GM12878 (cell line): Measurements from ENCODE around the gene RCC2. TPM values are rescaled to one million over a fixed set of nuclear protein-coding genes. Genes with fewer than 3 reads are reported as not detected.

Source experiments
- ATAC-seq: fragments of 200-7000 bp; cut with Tn5 transposase; 3 replicates; pipeline ENCODE4 v1.9.1; 2020; ENCODE audit warnings: mild to moderate bottlenecking, moderate library complexity
- BruUV-seq: library from RNA; stranded (reverse); fragments of 400-500 nt; replicated peaks from 2 replicates; lab custom pipeline; 2021; lab: Mats Ljungman, UMichigan
- CTCF ChIA-PET: fragments of 300-600 bp; sonication (Branson Sonifier 250); formaldehyde crosslinking; extraction: SDS; loops from one replicate; lab custom pipeline; 2021; ENCODE audit warnings: inconsistent platforms; lab: Yijun Ruan, JAX
- POLR2A ChIA-PET: fragments of 350-600 bp; formaldehyde crosslinking; extraction: SDS; loops from one replicate; lab custom pipeline; 2021; ENCODE audit warnings: inconsistent platforms; lab: Charles Lee
- RAD21 ChIA-PET: fragments of 300-600 bp; sonication (Branson Sonifier 250); formaldehyde crosslinking; loops from one replicate; lab custom pipeline; 2023; ENCODE audit warnings: antibody characterized with exemption; ENCODE audit not compliant: unreplicated experiment; lab: Charles Lee
- SMC1A ChIA-PET: fragments of 300-600 bp; sonication (Branson Sonifier 250); formaldehyde crosslinking; loops from one replicate; lab custom pipeline; 2023; ENCODE audit not compliant: unreplicated experiment, uncharacterized antibody; lab: Charles Lee
- DNase-seq: peaks from one replicate; pipeline ENCODE4 v3.0.0-alpha.2; 2011; ENCODE audit warnings: low read depth, low spot score
- FAIRE-seq: peaks from 3 replicates; lab custom pipeline; 2011; peaks lifted over from hg19 to GRCh38; lab: Jason Lieb, UNC
- H2AFZ ChIP-seq: 2 replicates; pipeline ENCODE4 v1.6.0; 2011; ENCODE audit warnings: low read depth, low read length, control low read depth; ENCODE audit not compliant: control insufficient read depth
- H3K27ac ChIP-seq: 2 replicates; pipeline ENCODE4 v1.5.1; 2011; ENCODE audit warnings: control low read depth; ENCODE audit not compliant: control insufficient read depth, insufficient read depth
- H3K27me3 ChIP-seq, 2 experiments: replicated peaks in 1 of 2; 2 replicates each; pipeline versions ENCODE4 v1.6.0 to v1.6.1; 2011; ENCODE audit warnings: low read length in 1 of 2; ENCODE audit not compliant: control insufficient read depth in 2 of 2, insufficient read depth in 2 of 2
- H3K36me3 ChIP-seq, 2 experiments: 2 replicates each; pipeline ENCODE4 v1.5.1; 2011; ENCODE audit warnings: low read length in 1 of 2; ENCODE audit not compliant: control insufficient read depth in 2 of 2, insufficient read depth in 2 of 2
- H3K4me1 ChIP-seq: 2 replicates; pipeline ENCODE4 v1.6.1; 2011; ENCODE audit warnings: mild to moderate bottlenecking, low read length, moderate library complexity, mixed read lengths; ENCODE audit not compliant: control insufficient read depth, insufficient read depth
- H3K4me2 ChIP-seq: 2 replicates; pipeline ENCODE4 v1.6.0; 2011; ENCODE audit warnings: control low read depth; ENCODE audit not compliant: control insufficient read depth, insufficient read depth
- H3K4me3 ChIP-seq: fragments of 200-600 bp; sonication (generic); 2 replicates; pipeline ENCODE4 v1.5.1; 2016
- H3K79me2 ChIP-seq: 2 replicates; pipeline ENCODE4 v1.6.0; 2011; ENCODE audit warnings: low read length; ENCODE audit not compliant: control insufficient read depth, insufficient read depth
- H3K9ac ChIP-seq: 2 replicates; pipeline ENCODE4 v1.8.0; 2011; ENCODE audit warnings: low read length, control low read depth, mixed read lengths; ENCODE audit not compliant: control insufficient read depth, insufficient read depth
- H3K9me3 ChIP-seq: replicated peaks from 3 replicates; pipeline ENCODE4 v1.5.1; 2011; ENCODE audit warnings: mild to moderate bottlenecking, low read length; ENCODE audit not compliant: control insufficient read depth, insufficient read depth
- H4K20me1 ChIP-seq: 2 replicates; pipeline ENCODE4 v1.6.0; 2011; ENCODE audit not compliant: control insufficient read depth, insufficient read depth
- EP300 ChIP-seq, 2 experiments: fragments of 150-350 bp in 1 of 2; IDR thresholded peaks; 2 replicates each; pipeline ENCODE4 v1.6.1; 2011 to 2012; ENCODE audit warnings: low read depth in 2 of 2, low read length in 2 of 2, borderline replicate concordance in 1 of 2, improper control_type of control experiment in 1 of 2, inconsistent platforms in 1 of 2; ENCODE audit not compliant: control insufficient read depth in 1 of 2
- ESRRA ChIP-seq: IDR thresholded peaks from 2 replicates; pipeline ENCODE4 v1.6.1; 2012; ENCODE audit warnings: mild to moderate bottlenecking, low read length, improper control_type of control experiment
- PBX3 ChIP-seq: IDR thresholded peaks from 2 replicates; pipeline ENCODE4 v1.6.1; 2011; ENCODE audit warnings: mild to moderate bottlenecking, low read depth, low read length, moderate library complexity; ENCODE audit not compliant: insufficient replicate concordance
- SREBF2 ChIP-seq: IDR thresholded peaks from 2 replicates; pipeline ENCODE4 v1.6.1; 2012; ENCODE audit warnings: mild to moderate bottlenecking, low read length
- STAT3 ChIP-seq: IDR thresholded peaks from 2 replicates; pipeline ENCODE4 v1.6.1; 2011; ENCODE audit warnings: low read depth, low read length, improper control_type of control experiment
- ZNF207 ChIP-seq: fragments of 450-650 bp; IDR thresholded peaks from 2 replicates; pipeline ENCODE4 v1.6.1; 2014; ENCODE audit warnings: antibody characterized with exemption, mild to moderate bottlenecking, borderline replicate concordance
- WGBS: methylation state at CpG from one replicate; pipeline ENCODE4 v1.1.6; 2016; ENCODE audit warnings: low lambda C conversion rate; ENCODE audit not compliant: insufficient replicate concordance, insufficient coverage; ENCODE audit errors: missing lambda C conversion rate; 5-methylcytosine and 5-hydroxymethylcytosine counted together
- in situ Hi-C: fragments of 300-500 bp; cut with MboI; formaldehyde crosslinking; loops from 9 replicates; pipeline ENCODE4 v1.14.3; 2018; ENCODE audit warnings: mixed read lengths
- intact Hi-C: fragments of 100-400 bp; cut with micrococcal nuclease; formaldehyde crosslinking; loops from one replicate; pipeline ENCODE4 v1.14.2; 2022; ENCODE audit not compliant: unreplicated experiment
- polyA plus RNA-seq, 11 experiments: library from polyadenylated mRNA; depleted of rRNA in 4 of 11; unstranded in 6 of 11; stranded (reverse) in 5 of 11; fragments of >200 nt; fragmentation: Nextera tagmentation in 4 of 11; fragmentation: Illumina TruSeq in 1 of 11; extraction: Ambion mirVana in 4 of 11; extraction: Trizol in 1 of 11; gene quantifications; 1 replicate in 1 of 11; 2 replicates in 10 of 11; pipeline versions ENCODE4 v1.2.1 to v1.2.3, GENCODE V29; 2011 to 2016; ENCODE audit warnings: inconsistent platforms in 2 of 11, missing spikeins in 2 of 11, low read depth in 1 of 11
- total RNA-seq, 4 experiments: library from RNA; depleted of rRNA in 3 of 4; stranded (reverse); fragments of >200 nt in 3 of 4; fragmentation: Illumina TruSeq in 1 of 4; extraction: Trizol in 1 of 4; gene quantifications; 2 replicates each; pipeline versions ENCODE4 v1.2.1 to v1.2.3, GENCODE V29; 2013 to 2021

The RCC2 gene
- total and polyA plus RNA-seq, 10 of the 15 experiments (the other 5 are each of a cell fraction or from before 2014, with no cell fraction given): 10.7 to 176 (median 85.5) TPM

- TF ChIP-seq PBX3 (no peak), STAT3 (no peak), SREBF2 (no peak)
Observed at GRCh38 chr1:17460219-17460618, 20.7 kb upstream of the RCC2 start (continued).

- ChIA-PET POLR2A (no interaction called here), CTCF (no interaction called here), RAD21 (no interaction called here), SMC1A (no interaction called here)
- intact Hi-C loops (no loop called here), in situ Hi-C loops (no loop called here)
- Histone ChIP-seq H2AFZ (no peak overlapping the region), H3K79me2 (no peaks in the 10 kb centered on the region), H3K9me3 (no peaks in the 10 kb centered on the region), H3K9ac (no peak overlapping the region), H3K27me3 (no peaks in the 10 kb centered on the region), H3K36me3 (no peaks in the 10 kb centered on the region), H3K4me2 (no peak overlapping the region), H4K20me1 (no peaks in the 10 kb centered on the region), H3K4me3 (no peak overlapping the region), H3K27ac (no peak overlapping the region), H3K4me1 (no peaks in the 10 kb centered on the region)
- no TSS peak for BruUV-seq
- WGBS: 38% methylated on average over 1 of the region's 1 CpG
- TF ChIP-seq ESRRA (no peak), ZNF207 (no peak), EP300 (IDR thresholded peaks at IDR 0.05; ENCODE audit: borderline replicate concordance in 1 of 2, control insufficient read depth in 1 of 2, low read depth in 2 of 2, low read length in 2 of 2) (no peak)
- FAIRE-seq (no peak), DNase-seq (no peak), ATAC-seq (no peak)
Observed at GRCh38 chr1:17458794-17459193, 19.3 kb upstream of the RCC2 start.
